Erythroblast (primary cell): ENCODE measurements around the gene SLC23A2.

Source experiments
- DNase-seq, 2 experiments: peaks; one replicate each; lab custom pipeline; 2025; lab: John Stamatoyannopoulos, UW
- GATA1 ChIP-seq: IDR thresholded peaks from 2 replicates; pipeline ENCODE4 v1.6.1; 2011; ENCODE audit warnings: low read depth, mild to moderate bottlenecking, control low read depth, low read length, moderate library complexity
- POLR2A ChIP-seq: IDR thresholded peaks from 2 replicates; pipeline ENCODE4 v1.6.1; 2011; ENCODE audit warnings: mild to moderate bottlenecking, low read length

Gene SLC23A2

DNA sequence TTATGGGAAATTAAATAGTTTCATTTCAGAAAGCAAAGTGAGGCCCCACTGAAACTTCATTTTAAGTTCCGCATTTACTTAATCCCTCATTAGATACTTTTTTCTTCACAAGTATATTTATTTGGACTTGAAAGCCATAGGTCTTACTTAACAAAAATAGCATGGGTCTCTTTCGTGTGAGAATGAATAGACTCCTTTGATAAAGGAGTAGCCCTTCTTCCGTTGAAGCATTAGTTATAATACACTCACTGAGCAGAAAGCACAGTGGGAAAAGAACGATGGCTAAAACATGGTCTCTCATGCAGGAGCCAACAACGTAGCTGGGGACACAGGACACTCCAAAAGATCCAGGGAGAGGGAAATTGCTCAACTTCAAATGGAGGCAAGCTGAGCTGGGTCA is 130.4 kb downstream of the SLC23A2 start:
- no peak for DNase-seq
- TF ChIP-seq GATA1 (no peak), POLR2A (no peak)

DNA sequence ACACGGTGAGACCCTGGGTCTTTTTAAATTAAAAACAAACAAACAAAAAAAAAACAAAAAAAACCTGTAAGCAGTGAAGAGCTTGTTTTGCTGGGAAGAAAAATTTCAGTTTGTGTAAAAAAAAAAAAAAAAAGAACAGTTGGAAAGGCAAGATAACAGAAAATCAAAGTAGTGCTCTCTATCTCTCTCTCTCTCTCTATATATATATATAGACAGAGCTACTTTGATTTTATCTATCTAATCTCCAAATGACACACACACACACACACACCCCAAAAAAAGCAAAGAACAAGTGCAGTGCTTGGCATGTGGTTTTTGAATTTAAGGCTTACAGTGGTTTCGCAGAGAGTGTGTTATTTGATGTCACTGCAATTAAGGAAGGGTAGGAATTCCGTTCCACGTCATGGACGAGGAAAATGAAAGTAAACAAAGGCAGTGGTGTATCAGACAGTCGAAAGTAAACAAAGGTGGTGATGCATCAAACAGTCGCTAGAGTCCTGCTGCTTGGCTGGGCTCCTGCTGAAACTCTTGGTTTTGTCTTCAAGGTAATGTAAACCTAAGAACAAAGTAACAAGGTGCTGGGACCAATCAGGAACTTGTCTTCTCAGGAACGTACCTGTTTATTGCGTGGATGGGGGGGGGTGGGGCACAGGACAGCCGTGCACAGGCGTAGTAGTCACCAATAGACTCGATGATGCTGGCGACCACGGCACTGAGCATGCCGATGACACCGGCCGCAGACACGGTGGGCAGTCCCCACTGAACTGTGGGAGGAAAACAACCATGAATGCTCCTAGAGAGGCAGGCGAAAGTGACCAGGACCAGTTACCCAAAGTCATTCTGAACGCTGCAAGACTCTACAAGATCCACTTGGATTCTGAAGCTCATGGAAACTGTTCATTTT is 131.8 kb downstream of the SLC23A2 start:
- no peak for TF ChIP-seq GATA1
- no peak for TF ChIP-seq POLR2A
- peak in 1 of 2 experiments; percentile 54 for DNase-seq

DNA sequence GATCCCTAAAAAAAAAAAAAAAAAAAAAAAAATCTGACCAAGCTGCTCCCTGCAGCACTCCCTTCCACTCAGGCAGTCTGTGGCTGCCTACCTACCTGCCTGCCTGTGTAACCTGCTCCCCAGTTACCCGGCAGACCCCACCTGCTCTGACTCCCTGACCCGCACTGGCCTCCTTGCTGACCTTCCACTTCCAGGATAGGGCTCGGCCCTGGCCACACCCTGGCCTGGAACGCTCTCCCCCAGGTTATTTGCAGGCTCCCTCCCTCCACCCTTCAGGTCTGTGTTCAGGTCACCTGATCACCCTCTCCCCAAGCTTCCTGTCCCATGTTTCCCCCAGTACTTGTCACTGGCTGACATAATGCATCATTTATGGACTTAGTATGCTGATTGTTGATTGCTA is 134.3 kb downstream of the SLC23A2 start:
- no peak for DNase-seq
- TF ChIP-seq GATA1 (no peak), POLR2A (no peak)

DNA sequence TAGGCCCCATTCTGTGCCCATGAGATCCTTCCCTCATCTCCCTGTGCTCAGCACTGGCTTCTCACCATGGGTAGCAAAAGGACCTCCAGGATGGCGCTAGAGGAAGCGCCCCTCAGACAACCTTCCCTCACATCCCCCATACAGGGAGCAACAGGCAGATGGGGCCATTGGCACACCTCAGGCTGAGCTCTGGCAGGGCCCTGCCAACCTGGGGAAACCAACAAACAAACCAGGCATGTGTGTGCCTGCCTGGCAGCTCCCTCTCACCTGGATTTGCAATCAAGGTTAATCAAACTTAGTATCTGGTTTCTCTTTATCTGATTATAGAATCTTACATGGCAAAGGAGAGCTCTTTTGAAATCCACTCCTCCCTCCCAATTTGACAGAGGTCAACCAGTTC is 134.9 kb downstream of the SLC23A2 start:
- TF ChIP-seq GATA1 (no peak), POLR2A (no peak)
- no peak for DNase-seq

DNA sequence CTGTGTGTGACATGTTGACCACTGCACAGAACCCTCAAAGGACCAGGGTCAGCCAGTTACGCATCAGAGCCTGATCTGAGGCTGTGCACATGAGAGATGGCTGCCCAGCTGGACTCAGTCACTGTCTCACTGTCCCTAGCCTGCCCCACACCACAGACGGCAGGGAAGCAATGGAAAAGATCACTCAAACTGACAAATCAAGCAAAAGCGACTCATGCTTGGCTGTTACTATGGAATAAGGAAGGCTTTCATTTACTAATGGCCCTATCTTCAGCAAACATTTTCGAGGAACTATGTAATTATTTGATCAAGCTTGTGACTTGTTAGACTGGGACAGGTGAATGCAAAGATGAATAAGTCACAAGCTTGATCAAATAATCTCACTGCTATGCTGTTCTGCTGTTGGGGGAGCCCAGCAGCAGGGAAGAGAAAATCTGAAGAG is 137.0 kb downstream of the SLC23A2 start:
- TF ChIP-seq GATA1 (no peak), POLR2A (no peak)
- DNase-seq = no peak

DNA sequence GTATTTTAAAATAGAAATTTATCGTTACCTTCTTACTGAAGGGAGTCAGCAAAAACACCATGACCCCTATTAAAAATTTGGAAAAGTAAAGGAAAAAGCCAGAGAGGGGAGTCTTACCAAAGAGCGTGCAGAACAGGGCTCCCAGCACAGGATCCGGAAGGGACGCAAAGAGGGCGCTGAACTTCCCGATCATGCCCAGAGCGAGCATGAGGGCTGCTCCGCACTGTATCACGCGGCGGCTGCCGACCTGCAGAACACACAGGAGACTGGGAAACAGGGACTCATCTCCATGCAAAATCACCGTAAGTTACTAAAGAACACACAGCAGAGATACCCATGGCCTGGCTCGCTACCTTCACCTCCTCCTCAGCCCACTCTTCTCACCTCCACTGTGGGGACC is 138.6 kb downstream of the SLC23A2 start:
- no peak for DNase-seq
- no peak for TF ChIP-seq POLR2A
- TF ChIP-seq GATA1 = no peak

DNA sequence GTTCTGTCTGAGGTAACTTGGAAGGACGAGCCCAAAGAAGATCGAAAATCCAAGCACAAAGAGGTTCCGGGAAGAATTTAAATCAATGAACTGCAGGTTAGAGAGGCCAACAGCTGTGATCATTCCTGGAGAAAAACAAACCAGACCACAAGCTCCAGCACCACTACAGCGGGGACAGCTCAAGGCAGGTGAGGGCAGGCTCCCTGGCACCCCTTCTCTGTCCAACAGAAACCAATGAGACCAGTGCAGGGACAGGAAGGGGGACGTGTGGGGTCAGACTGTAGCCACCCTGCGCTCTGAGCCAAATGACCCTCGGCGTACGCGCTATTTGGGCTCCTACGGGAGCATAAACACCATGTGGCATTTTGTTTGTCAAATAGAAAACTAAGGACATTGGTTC is 139.3 kb downstream of the SLC23A2 start:
- TF ChIP-seq POLR2A = no peak
- no peak for TF ChIP-seq GATA1
- no peak for DNase-seq

DNA sequence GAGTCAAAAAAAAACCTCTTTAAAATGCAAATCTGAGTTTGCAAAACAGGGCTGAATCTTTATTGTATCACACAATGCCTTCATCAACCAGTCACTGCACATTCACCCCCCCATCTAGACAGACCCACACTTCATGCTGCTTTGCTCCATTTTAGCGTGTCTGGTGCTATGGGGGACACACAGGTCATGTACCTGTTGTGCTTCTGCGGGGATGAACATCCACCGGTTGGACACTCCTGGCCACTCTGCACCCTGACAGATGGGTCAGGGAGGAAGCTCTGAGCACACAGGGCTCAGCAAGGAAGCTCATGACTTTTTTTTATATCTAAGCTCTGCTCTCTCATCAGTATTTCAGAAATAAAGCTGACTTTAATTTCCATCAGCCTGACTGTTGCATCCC is 143.3 kb downstream of the SLC23A2 start:
- TF ChIP-seq GATA1 (no peak), POLR2A (no peak)
- DNase-seq = no peak

DNA sequence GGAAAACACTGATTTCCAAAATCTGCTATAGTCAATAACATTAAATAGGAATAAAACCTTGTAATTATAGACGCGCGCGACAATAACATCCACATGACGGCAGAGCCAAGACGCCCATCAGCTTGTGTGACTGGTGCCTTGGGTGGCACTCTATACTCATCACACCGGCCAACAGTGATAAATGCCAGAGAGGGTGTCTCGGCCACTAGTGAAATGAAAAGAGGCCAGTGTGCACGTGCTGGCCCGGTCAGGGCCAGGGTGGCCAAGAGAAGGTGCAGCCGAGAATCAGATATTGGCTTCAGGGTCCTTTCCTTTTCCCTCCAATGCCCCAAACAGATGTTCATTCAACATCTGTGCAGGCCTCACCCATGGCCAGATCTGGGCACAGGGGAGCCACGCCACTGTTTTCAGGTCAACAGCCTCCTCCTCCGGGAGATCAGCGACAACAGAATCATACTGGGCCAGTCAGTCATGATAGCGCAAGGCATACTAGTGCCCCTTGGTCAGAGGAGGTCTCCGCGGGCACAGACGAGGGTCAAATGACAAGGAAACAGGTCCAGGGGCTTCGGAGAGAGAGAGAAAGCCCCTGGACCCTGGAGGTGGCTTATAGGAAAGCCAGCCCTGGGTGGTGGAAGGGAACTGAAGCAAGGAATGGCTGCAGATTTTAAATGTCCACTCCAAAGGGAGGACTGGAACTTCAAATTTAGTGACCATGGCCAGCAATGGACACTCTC is 145.1 kb downstream of the SLC23A2 start:
- TF ChIP-seq POLR2A = no peak
- no peak for TF ChIP-seq GATA1
- DNase-seq = no peak

DNA sequence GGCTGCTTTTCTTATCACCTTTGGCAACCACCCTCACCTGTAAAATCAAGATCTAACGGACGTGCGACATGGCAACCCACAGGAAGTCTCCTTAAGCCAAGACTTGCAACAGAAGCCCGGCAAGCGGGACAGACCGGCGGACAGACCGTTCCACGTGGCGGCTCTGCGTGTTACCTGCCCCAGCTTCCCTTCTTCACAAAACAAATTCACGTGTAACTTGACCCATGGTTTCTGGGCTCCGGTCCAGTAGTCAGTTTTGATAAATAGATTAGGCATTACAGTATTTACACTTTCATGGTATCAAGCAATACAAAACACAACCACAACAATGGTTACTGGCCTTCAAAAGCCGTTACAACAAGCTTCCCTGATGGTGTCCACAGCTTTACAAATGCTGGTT is 145.8 kb downstream of the SLC23A2 start:
- no peak for DNase-seq
- TF ChIP-seq GATA1 = no peak
- TF ChIP-seq POLR2A = no peak

DNA sequence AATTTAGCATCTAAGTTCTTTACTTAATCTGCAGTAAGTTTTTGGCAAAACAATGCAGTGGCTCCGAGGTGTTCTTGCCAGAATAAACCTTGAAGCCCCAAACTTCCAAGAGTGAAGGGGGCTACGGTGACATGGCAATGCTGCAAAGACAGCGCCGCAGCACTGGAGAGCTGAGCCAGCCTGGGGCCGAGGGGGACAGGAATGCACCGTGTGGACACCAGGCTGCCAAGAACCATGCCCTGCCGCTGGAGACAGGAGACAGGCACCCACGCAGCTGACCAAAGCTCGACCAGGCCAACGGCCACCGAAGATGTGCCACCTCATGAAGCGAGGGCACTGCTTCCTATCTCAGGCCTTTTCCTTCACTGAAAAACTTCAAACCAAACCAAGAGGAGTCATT is 146.2 kb downstream of the SLC23A2 start:
- TF ChIP-seq GATA1 (no peak), POLR2A (no peak)
- DNase-seq = no peak

DNA sequence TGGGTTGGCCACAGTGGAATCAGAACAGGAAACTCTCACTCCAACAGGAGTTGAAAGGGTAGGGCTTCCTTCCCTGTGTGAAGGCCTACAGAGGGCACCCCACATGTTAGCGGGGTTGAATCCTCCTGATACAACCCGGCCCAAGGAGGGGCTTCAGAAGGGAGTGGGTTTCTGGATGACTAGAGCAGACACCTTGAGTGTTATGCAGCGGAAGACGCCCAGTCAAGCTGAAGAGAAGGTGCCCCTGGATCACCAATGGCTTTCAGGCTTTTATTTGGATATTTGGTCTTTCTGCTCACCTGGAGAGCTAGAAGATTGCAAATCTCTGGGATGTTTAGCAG is 146.8 kb downstream of the SLC23A2 start:
- TF ChIP-seq POLR2A (no peak), GATA1 (no peak)
- DNase-seq = no peak

DNA sequence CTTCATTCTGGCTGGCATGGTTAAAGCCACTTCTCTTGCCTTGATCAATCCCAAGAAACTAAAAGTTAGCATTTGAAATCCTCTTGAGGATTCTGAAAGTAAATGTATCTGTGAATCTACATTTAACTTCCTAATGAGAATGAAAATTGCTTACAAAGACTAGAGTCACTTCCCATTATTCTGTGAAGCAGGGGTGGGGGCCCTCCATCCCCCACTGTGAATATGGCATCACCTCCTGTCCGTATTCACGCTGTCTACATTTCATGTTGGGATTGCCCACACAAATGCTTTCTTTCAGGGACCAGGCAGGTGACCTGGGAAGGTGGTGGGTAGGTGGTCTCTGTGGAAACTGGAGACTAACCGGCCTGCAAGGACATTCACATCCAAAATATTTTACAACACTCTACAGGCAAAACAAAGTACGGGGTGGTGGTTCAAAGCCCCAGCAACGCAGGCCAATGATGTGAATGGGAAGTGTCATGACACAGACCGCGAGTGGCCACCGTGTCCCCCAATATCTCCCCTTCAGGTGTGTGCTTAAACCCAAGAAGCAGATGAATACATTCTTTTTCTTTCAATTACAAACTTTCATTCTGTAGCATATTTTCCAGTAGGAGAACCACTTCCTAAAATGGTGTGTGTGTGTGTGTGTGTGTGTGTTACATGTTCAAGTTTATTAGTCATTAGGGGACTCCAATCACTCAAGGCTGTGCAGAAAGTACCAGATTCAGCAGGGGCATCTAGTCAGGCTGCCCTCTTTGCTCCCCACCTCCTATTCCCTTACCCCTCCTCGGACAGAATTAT is 147.4 kb downstream of the SLC23A2 start:
- TF ChIP-seq GATA1 (no peak), POLR2A (no peak)
- DNase-seq = no peak
